ENCODE results near the gene ABR. TPM values are rescaled to one million over a fixed set of nuclear protein-coding genes. Genes with fewer than 3 reads are reported as not detected.

ABR gene
- total RNA-seq, 1 experiment from 2014 or later: 35.4 TPM

GRCh38 chr17:1186214-1186820 lies 6.5 kb upstream of the ABR start:
- Histone ChIP-seq H3K27me3 (ENCODE audit: low read length) (no peaks in the 10 kb centered on the region), H3K4me1 (ENCODE audit: insufficient read depth, low read length) (peaks cover 13% of the 10 kb centered on the region), H2AFZ (ENCODE audit: low read length) (no peak overlapping the region), H3K9me2 (replicated peaks; ENCODE audit: low read length) (no peaks in the 10 kb centered on the region), H4K20me1 (ENCODE audit: low read length) (no peaks in the 10 kb centered on the region), H3K27ac (ENCODE audit: low read length) (no peak overlapping the region), H3F3A (ENCODE audit: low read length, unreplicated experiment) (no peaks in the 10 kb centered on the region), H3K4me3 (ENCODE audit: low read length) (no peak overlapping the region), H3K4me2 (ENCODE audit: low read length) (no peak overlapping the region), H3K36me3 (ENCODE audit: low read depth, low read length) (no peaks in the 10 kb centered on the region), H3K9ac (ENCODE audit: low read length) (no peak overlapping the region), H3K79me2 (ENCODE audit: low read length) (no peaks in the 10 kb centered on the region), H3K9me3 (ENCODE audit: low read length) (no peaks in the 10 kb centered on the region)
- ATAC-seq: peak; percentile 58
- peak; percentile 74 for DNase-seq
- BruUV-seq (replicated peaks): no TSS peak
- ChIA-PET CTCF (interaction anchor here (1.6 kb wide), 1 partner anchor 128 kb away, joined by 9 read pairs; no protein-coding TSS in a partner anchor), POLR2A (ENCODE audit: unreplicated experiment) (no interaction called here)
- no peak for TF ChIP-seq EZH2phosphoT487 (IDR thresholded peaks at IDR 0.05; ENCODE audit: borderline replicate concordance, low read length)
- no peak for TF ChIP-seq EZH2 (IDR thresholded peaks at IDR 0.05; ENCODE audit: low read length, unreplicated experiment)
- TF ChIP-seq, protein P1, sequence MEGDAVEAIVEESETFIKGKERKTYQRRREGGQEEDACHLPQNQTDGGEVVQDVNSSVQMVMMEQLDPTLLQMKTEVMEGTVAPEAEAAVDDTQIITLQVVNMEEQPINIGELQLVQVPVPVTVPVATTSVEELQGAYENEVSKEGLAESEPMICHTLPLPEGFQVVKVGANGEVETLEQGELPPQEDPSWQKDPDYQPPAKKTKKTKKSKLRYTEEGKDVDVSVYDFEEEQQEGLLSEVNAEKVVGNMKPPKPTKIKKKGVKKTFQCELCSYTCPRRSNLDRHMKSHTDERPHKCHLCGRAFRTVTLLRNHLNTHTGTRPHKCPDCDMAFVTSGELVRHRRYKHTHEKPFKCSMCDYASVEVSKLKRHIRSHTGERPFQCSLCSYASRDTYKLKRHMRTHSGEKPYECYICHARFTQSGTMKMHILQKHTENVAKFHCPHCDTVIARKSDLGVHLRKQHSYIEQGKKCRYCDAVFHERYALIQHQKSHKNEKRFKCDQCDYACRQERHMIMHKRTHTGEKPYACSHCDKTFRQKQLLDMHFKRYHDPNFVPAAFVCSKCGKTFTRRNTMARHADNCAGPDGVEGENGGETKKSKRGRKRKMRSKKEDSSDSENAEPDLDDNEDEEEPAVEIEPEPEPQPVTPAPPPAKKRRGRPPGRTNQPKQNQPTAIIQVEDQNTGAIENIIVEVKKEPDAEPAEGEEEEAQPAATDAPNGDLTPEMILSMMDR (conservative IDR thresholded peaks at IDR 0.05; ENCODE audit: low read depth, low read length): no peak
- intact Hi-C loops (cut with micrococcal nuclease): loop anchor here (2.0 kb wide), 1 partner anchor 64 kb away; no protein-coding TSS in a partner anchor

DNA sequence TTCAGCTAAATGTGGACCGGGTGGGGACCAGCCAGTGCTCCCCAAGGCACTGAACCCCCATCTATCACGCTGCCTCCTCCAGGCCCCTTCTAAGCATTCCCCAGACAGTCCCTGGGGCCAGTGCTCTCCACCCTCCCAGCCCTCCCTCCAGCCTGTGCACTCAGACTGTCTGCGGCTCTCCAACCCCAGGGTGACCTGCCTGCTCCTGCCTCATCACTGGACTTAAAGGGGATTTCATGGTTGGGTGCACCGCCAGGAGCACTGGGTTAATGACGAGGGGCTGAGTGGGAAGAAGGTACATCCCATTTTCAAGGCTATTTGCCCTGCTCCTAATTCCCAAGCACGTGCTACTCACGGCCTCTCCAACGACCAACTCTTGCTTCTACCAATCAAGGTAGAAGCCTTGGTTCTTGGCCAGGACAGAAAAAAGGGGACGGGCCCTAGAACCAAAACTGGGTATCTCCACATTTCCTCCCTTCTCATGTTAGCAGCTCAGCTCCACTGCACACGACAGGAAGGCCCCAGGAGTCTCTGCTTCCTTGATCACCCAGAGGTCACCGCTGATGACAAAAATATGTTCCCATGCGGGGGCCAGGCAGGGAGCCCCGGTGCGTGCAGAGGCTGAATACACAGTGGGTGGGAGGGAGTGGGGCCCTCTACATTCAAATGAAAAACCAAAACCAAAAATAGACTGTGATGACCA lies 3.5 kb upstream of the ABR start:
- Histone ChIP-seq H3K4me1 (ENCODE audit: insufficient read depth, low read length) (peaks cover 13% of the 10 kb centered on the region), H3K9ac (ENCODE audit: low read length) (no peak overlapping the region), H3K27ac (ENCODE audit: low read length) (no peak overlapping the region), H3K4me2 (ENCODE audit: low read length) (no peak overlapping the region), H3K36me3 (ENCODE audit: low read depth, low read length) (no peaks in the 10 kb centered on the region), H3F3A (ENCODE audit: low read length, unreplicated experiment) (no peaks in the 10 kb centered on the region), H3K9me2 (replicated peaks; ENCODE audit: low read length) (no peaks in the 10 kb centered on the region), H3K27me3 (ENCODE audit: low read length) (no peaks in the 10 kb centered on the region), H2AFZ (ENCODE audit: low read length) (no peak overlapping the region), H3K79me2 (ENCODE audit: low read length) (no peaks in the 10 kb centered on the region), H3K4me3 (ENCODE audit: low read length) (no peak overlapping the region), H3K9me3 (ENCODE audit: low read length) (no peaks in the 10 kb centered on the region), H4K20me1 (ENCODE audit: low read length) (no peaks in the 10 kb centered on the region)
- DNase-seq: no peak
- intact Hi-C loops (cut with micrococcal nuclease): no loop called here
- no peak for TF ChIP-seq EZH2 (IDR thresholded peaks at IDR 0.05; ENCODE audit: low read length, unreplicated experiment)
- TF ChIP-seq EZH2phosphoT487 (IDR thresholded peaks at IDR 0.05; ENCODE audit: borderline replicate concordance, low read length): no peak
- TF ChIP-seq, protein P1 (conservative IDR thresholded peaks at IDR 0.05; ENCODE audit: low read depth, low read length): no peak
- ChIA-PET CTCF (no interaction called here), POLR2A (ENCODE audit: unreplicated experiment) (no interaction called here)
- BruUV-seq (replicated peaks): no TSS peak
- no peak for ATAC-seq

- Histone ChIP-seq H3K9me2 (replicated peaks; ENCODE audit: low read length) (no peaks in the 10 kb centered on the region), H3F3A (ENCODE audit: low read length, unreplicated experiment) (no peaks in the 10 kb centered on the region), H3K4me2 (ENCODE audit: low read length) (no peak overlapping the region), H3K4me3 (ENCODE audit: low read length) (no peak overlapping the region), H4K20me1 (ENCODE audit: low read length) (no peaks in the 10 kb centered on the region), H3K36me3 (ENCODE audit: low read depth, low read length) (no peaks in the 10 kb centered on the region), H3K27ac (ENCODE audit: low read length) (no peak overlapping the region), H3K9me3 (ENCODE audit: low read length) (no peaks in the 10 kb centered on the region), H3K9ac (ENCODE audit: low read length) (no peak overlapping the region), H3K79me2 (ENCODE audit: low read length) (no peaks in the 10 kb centered on the region), H3K4me1 (ENCODE audit: insufficient read depth, low read length) (peaks cover 13% of the 10 kb centered on the region), H2AFZ (ENCODE audit: low read length) (no peak overlapping the region), H3K27me3 (ENCODE audit: low read length) (no peaks in the 10 kb centered on the region)
- no peak for DNase-seq
- ATAC-seq: no peak
- intact Hi-C loops (cut with micrococcal nuclease): no loop called here
- ChIA-PET POLR2A (ENCODE audit: unreplicated experiment) (no interaction called here), CTCF (no interaction called here)
- TF ChIP-seq EZH2 (IDR thresholded peaks at IDR 0.05; ENCODE audit: low read length, unreplicated experiment) (no peak), EZH2phosphoT487 (IDR thresholded peaks at IDR 0.05; ENCODE audit: borderline replicate concordance, low read length) (no peak)
- TF ChIP-seq, protein P1 (conservative IDR thresholded peaks at IDR 0.05; ENCODE audit: low read depth, low read length): no peak
- no TSS peak for BruUV-seq (replicated peaks)
These were observed 3.0 kb upstream of the ABR start for GRCh38 chr17:1182811-1183170.
